ENCODE measurements around the gene CUZD1. TPM values are rescaled to one million over a fixed set of nuclear protein-coding genes. Genes with fewer than 3 reads are reported as not detected.

The CUZD1 gene
- total and polyA plus RNA-seq, 4 donors = 0.29 to 1.5 (median 0.97) TPM

- 71 to 77% methylated on average over 3 of the region's 3 CpGs for WGBS, 2 donors
- ATAC-seq (ENCODE audit: insufficient read depth, low FRiP score) = no peak
- TF ChIP-seq CTCF (IDR thresholded peaks at IDR 0.05; ENCODE audit: control extremely low read depth, extremely low read depth) = no peak
- H3K9ac ChIP-seq (ENCODE audit: insufficient read depth in 1 of 2, low read length in 2 of 2) = no peak overlapping the region
- H3K4me3 ChIP-seq = no peak overlapping the region
- no peak for DNase-seq
- H3K36me3 ChIP-seq (ENCODE audit: control insufficient read depth in 4 of 4, insufficient read depth in 4 of 4, low read length in 4 of 4) = no peaks in the 10 kb centered on the region
- no peaks in the 10 kb centered on the region for H3K4me1 ChIP-seq (ENCODE audit: control insufficient read depth in 5 of 5, insufficient read depth in 5 of 5, low read length in 5 of 5)
- H3K9me3 ChIP-seq (ENCODE audit: control insufficient read depth in 4 of 4, insufficient read depth in 3 of 4, low read length in 3 of 4) = peaks cover 0 to 2% (median 0%) of the 10 kb centered on the region in 4 donors
- H3K27ac ChIP-seq (ENCODE audit: low read depth in 1 of 2, low read length in 1 of 2) = no peak overlapping the region
- H3K27me3 ChIP-seq (ENCODE audit: control insufficient read depth in 3 of 3, insufficient read depth in 3 of 3, low read length in 2 of 3) = peaks cover 0 to 18% (median 18%) of the 10 kb centered on the region in 3 donors
Measured at GRCh38 chr10:122821808-122822207, 23.8 kb downstream of the CUZD1 start.

GRCh38 chr10:122815458-122815857 is 30.2 kb downstream of the CUZD1 start:
- H3K36me3 ChIP-seq (ENCODE audit: control insufficient read depth in 4 of 4, insufficient read depth in 4 of 4, low read length in 4 of 4) = no peaks in the 10 kb centered on the region
- H3K9ac ChIP-seq (ENCODE audit: insufficient read depth in 1 of 2, low read length in 2 of 2) = no peak overlapping the region
- H3K27ac ChIP-seq (ENCODE audit: low read depth in 1 of 2, low read length in 1 of 2) = no peak overlapping the region
- ATAC-seq (ENCODE audit: insufficient read depth, low FRiP score) (no peak), DNase-seq (no peak)
- 64 to 69% methylated on average over 5 of the region's 5 CpGs for WGBS, 2 donors
- H3K4me3 ChIP-seq = no peak overlapping the region
- peaks cover 0 to 18% (median 18%) of the 10 kb centered on the region in 3 donors for H3K27me3 ChIP-seq (ENCODE audit: control insufficient read depth in 3 of 3, insufficient read depth in 3 of 3, low read length in 2 of 3)
- no peaks in the 10 kb centered on the region for H3K4me1 ChIP-seq (ENCODE audit: control insufficient read depth in 5 of 5, insufficient read depth in 5 of 5, low read length in 5 of 5)
- no peaks in the 10 kb centered on the region for H3K9me3 ChIP-seq (ENCODE audit: control insufficient read depth in 4 of 4, insufficient read depth in 3 of 4, low read length in 3 of 4)
- TF ChIP-seq CTCF (IDR thresholded peaks at IDR 0.05; ENCODE audit: control extremely low read depth, extremely low read depth) = no peak

- Histone ChIP-seq H3K4me3 (no peak overlapping the region), H3K4me1 (ENCODE audit: control insufficient read depth in 5 of 5, insufficient read depth in 5 of 5, low read length in 5 of 5) (no peaks in the 10 kb centered on the region), H3K9me3 (ENCODE audit: control insufficient read depth in 4 of 4, insufficient read depth in 3 of 4, low read length in 3 of 4) (no peaks in the 10 kb centered on the region), H3K36me3 (ENCODE audit: control insufficient read depth in 4 of 4, insufficient read depth in 4 of 4, low read length in 4 of 4) (no peaks in the 10 kb centered on the region), H3K27me3 (ENCODE audit: control insufficient read depth in 3 of 3, insufficient read depth in 3 of 3, low read length in 2 of 3) (peaks cover 0 to 18% (median 13%) of the 10 kb centered on the region in 3 donors), H3K9ac (ENCODE audit: insufficient read depth in 1 of 2, low read length in 2 of 2) (no peak overlapping the region), H3K27ac (ENCODE audit: low read depth in 1 of 2, low read length in 1 of 2) (no peak overlapping the region)
- TF ChIP-seq CTCF (IDR thresholded peaks at IDR 0.05; ENCODE audit: control extremely low read depth, extremely low read depth) = no peak
- DNase-seq = peak in 1 of 3 donors; percentile 2
- ATAC-seq (ENCODE audit: insufficient read depth, low FRiP score) = no peak
- 62 to 75% methylated on average over 2 of the region's 2 CpGs for WGBS, 2 donors
Measured at GRCh38 chr10:122814493-122814892, 31.2 kb downstream of the CUZD1 start.

GRCh38 chr10:122812751-122813150 is 32.9 kb downstream of the CUZD1 start:
- 82 to 86% methylated on average over 4 of the region's 4 CpGs for WGBS, 2 donors
- Histone ChIP-seq H3K4me3 (no peak overlapping the region), H3K27ac (ENCODE audit: low read depth in 1 of 2, low read length in 1 of 2) (no peak overlapping the region), H3K9me3 (ENCODE audit: control insufficient read depth in 4 of 4, insufficient read depth in 3 of 4, low read length in 3 of 4) (no peaks in the 10 kb centered on the region), H3K9ac (ENCODE audit: insufficient read depth in 1 of 2, low read length in 2 of 2) (no peak overlapping the region), H3K36me3 (ENCODE audit: control insufficient read depth in 4 of 4, insufficient read depth in 4 of 4, low read length in 4 of 4) (no peaks in the 10 kb centered on the region), H3K4me1 (ENCODE audit: control insufficient read depth in 5 of 5, insufficient read depth in 5 of 5, low read length in 5 of 5) (no peaks in the 10 kb centered on the region), H3K27me3 (ENCODE audit: control insufficient read depth in 3 of 3, insufficient read depth in 3 of 3, low read length in 2 of 3) (peaks cover 0 to 7% (median 0%) of the 10 kb centered on the region in 3 donors)
- ATAC-seq (ENCODE audit: insufficient read depth, low FRiP score) (no peak), DNase-seq (no peak)
- no peak for TF ChIP-seq CTCF (IDR thresholded peaks at IDR 0.05; ENCODE audit: control extremely low read depth, extremely low read depth)

Data from lung (tissue), 12 donors.